HepG2 (cell line): ENCODE data around the gene OSCP1. TPM values are rescaled to one million over a fixed set of nuclear protein-coding genes. Genes with fewer than 3 reads are reported as not detected.

Source experiments
- BORCS8-MEF2B ChIP-seq: sonication (generic); formaldehyde crosslinking; IDR thresholded peaks from 2 replicates; pipeline ENCODE4 v1.8.0; 2022; ENCODE audit warnings: mild to moderate bottlenecking, missing genetic modification reagents
- CHCHD3 ChIP-seq: sonication (generic); formaldehyde crosslinking; IDR thresholded peaks from 2 replicates; pipeline ENCODE4 v1.8.0; 2022; ENCODE audit warnings: mild to moderate bottlenecking, missing genetic modification reagents, moderate library complexity
- EEA1 ChIP-seq: sonication (generic); formaldehyde crosslinking; IDR thresholded peaks from 2 replicates; pipeline ENCODE4 v1.5.1; 2020; ENCODE audit warnings: mild to moderate bottlenecking, missing genetic modification reagents, borderline replicate concordance
- ISX ChIP-seq: sonication (generic); formaldehyde crosslinking; conservative IDR thresholded peaks from 2 replicates; pipeline ENCODE4 v1.5.0; 2020; ENCODE audit warnings: missing genetic modification reagents
- KAT2B ChIP-seq: fragments of 150-350 bp; IDR thresholded peaks from 2 replicates; pipeline ENCODE4 v1.6.1; 2014; ENCODE audit warnings: low read depth, low read length, borderline replicate concordance
- KDM1A ChIP-seq: IDR thresholded peaks from 2 replicates; pipeline ENCODE4 v1.6.1; 2016; ENCODE audit warnings: missing compliant biosample characterization
- KLF13 ChIP-seq: sonication (generic); formaldehyde crosslinking; IDR thresholded peaks from 2 replicates; pipeline ENCODE4 v1.4.0; 2020; ENCODE audit warnings: mild to moderate bottlenecking, missing genetic modification reagents
- MZF1 ChIP-seq: sonication (generic); formaldehyde crosslinking; IDR thresholded peaks from 2 replicates; pipeline ENCODE4 v1.8.1; 2023; ENCODE audit warnings: mild to moderate bottlenecking, missing genetic modification reagents, borderline replicate concordance
- SCMH1 ChIP-seq: sonication (generic); formaldehyde crosslinking; IDR thresholded peaks from 2 replicates; pipeline ENCODE4 v1.9.0; 2021; ENCODE audit warnings: missing genetic modification reagents, mild to moderate bottlenecking, borderline replicate concordance
- TFDP2 ChIP-seq: sonication (generic); formaldehyde crosslinking; IDR thresholded peaks from 2 replicates; pipeline ENCODE4 v1.4.0; 2020; ENCODE audit warnings: missing genetic modification reagents
- WIZ ChIP-seq: sonication (generic); formaldehyde crosslinking; IDR thresholded peaks from 2 replicates; pipeline ENCODE4 v1.5.1; 2020; ENCODE audit warnings: mild to moderate bottlenecking, missing genetic modification reagents
- ZNF367 ChIP-seq: sonication (generic); formaldehyde crosslinking; IDR thresholded peaks from 2 replicates; pipeline ENCODE4 v1.4.0; 2020; ENCODE audit warnings: missing genetic modification reagents, borderline replicate concordance
- ZNF589 ChIP-seq: sonication (generic); formaldehyde crosslinking; conservative IDR thresholded peaks from 2 replicates; pipeline ENCODE4 v1.8.0; 2022; ENCODE audit warnings: mild to moderate bottlenecking, moderate library complexity, missing genetic modification reagents
- ZSCAN5A ChIP-seq: sonication (generic); formaldehyde crosslinking; IDR thresholded peaks from 2 replicates; pipeline ENCODE4 v1.8.0; 2022; ENCODE audit warnings: mild to moderate bottlenecking, missing genetic modification reagents, borderline replicate concordance
- polyA plus RNA-seq, 8 experiments: library from polyadenylated mRNA; depleted of rRNA in 3 of 8; stranded (reverse) in 7 of 8; unstranded in 1 of 8; fragments of >200 nt; fragmentation: Illumina TruSeq in 4 of 8; extraction: Trizol in 4 of 8; gene quantifications; 2 replicates each; pipeline versions ENCODE4 v1.2.1 to v1.2.3, GENCODE V29; 2011 to 2016; ENCODE audit warnings: low read depth in 4 of 8, missing spikeins in 1 of 8, mixed read lengths in 1 of 8; ENCODE audit not compliant: insufficient read depth in 1 of 8
- total RNA-seq, 5 experiments: library from RNA; depleted of rRNA; stranded (reverse); fragments of >200 nt; fragmentation: Illumina TruSeq; extraction: Trizol; gene quantifications; 2 replicates each; pipeline ENCODE4 v1.2.3, GENCODE V29; 2016; ENCODE audit warnings: low read depth in 1 of 5

OSCP1 gene
- total and polyA plus RNA-seq, 2 of the 13 experiments (the other 11 are each of a cell fraction or from before 2014, with no cell fraction given): 0.60 to 0.84 TPM

GRCh38 chr1:36486439-36487335, 36.4 kb upstream of the OSCP1 start (continued):
- TF ChIP-seq KLF13 (CRISPR knock-in tag): no peak
- 0 out of 2 replicates have a peak, but pooled peaks have one; percentile 49 for TF ChIP-seq BORCS8-MEF2B (CRISPR knock-in tag)
- peak; percentile 99 for TF ChIP-seq KDM1A (CRISPR knock-in tag)
- no peak for TF ChIP-seq MZF1 (CRISPR knock-in tag)
- peak; percentile 59; the same call in 1 of the 2 replicates for TF ChIP-seq TFDP2 (CRISPR knock-in tag)
- TF ChIP-seq EEA1 (CRISPR knock-in tag): no peak
- no peak for TF ChIP-seq CHCHD3
- 0 out of 2 replicates have a peak, but pooled peaks have one; percentile 64 for TF ChIP-seq WIZ (CRISPR knock-in tag)
- no peak for TF ChIP-seq SCMH1 (CRISPR knock-in tag)
- no peak for TF ChIP-seq ZSCAN5A (CRISPR knock-in tag)
- 0 out of 2 replicates have a peak, but pooled peaks have one; percentile 80 for TF ChIP-seq ISX (CRISPR knock-in tag)
- no peak for TF ChIP-seq ZNF589 (CRISPR knock-in tag)
- 0 out of 2 replicates have a peak, but pooled peaks have one; percentile 59 for TF ChIP-seq ZNF367 (CRISPR knock-in tag)
- TF ChIP-seq KAT2B: no peak
